ENCODE results near the gene LBH.

DNA sequence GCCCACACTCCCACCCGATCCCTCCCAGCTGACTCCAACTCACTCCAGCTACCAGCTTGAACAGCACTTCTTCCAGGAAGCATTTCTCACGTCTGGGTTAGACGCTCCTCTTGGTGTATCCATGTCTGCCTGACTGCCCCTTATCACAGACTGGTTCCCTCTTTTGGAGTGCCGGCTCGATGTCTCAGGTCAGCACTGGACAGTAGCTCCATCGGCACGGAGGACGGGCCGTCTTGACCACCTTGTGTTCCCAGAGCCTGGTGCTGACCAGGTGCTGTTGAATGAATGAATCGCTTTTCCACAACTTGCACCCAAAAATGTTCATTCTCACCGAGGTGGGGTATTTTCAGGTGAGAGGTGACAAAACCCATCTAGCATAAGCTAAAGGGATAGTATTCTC is 71.8 kb downstream of the LBH start:
- TF ChIP-seq, protein P1, sequence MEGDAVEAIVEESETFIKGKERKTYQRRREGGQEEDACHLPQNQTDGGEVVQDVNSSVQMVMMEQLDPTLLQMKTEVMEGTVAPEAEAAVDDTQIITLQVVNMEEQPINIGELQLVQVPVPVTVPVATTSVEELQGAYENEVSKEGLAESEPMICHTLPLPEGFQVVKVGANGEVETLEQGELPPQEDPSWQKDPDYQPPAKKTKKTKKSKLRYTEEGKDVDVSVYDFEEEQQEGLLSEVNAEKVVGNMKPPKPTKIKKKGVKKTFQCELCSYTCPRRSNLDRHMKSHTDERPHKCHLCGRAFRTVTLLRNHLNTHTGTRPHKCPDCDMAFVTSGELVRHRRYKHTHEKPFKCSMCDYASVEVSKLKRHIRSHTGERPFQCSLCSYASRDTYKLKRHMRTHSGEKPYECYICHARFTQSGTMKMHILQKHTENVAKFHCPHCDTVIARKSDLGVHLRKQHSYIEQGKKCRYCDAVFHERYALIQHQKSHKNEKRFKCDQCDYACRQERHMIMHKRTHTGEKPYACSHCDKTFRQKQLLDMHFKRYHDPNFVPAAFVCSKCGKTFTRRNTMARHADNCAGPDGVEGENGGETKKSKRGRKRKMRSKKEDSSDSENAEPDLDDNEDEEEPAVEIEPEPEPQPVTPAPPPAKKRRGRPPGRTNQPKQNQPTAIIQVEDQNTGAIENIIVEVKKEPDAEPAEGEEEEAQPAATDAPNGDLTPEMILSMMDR (IDR thresholded peaks at IDR 0.05), result no peak
- no peak for TF ChIP-seq ZFX (IDR thresholded peaks at IDR 0.05; ENCODE audit: borderline replicate concordance)

Measured in 22Rv1 (cell line).